IMR-90 (cell line): ENCODE measurements around the gene SAT1. TPM values are rescaled to one million over a fixed set of nuclear protein-coding genes. Genes with fewer than 3 reads are reported as not detected.

Source experiments
- ATAC-seq: fragments of 200-7000 bp; cut with Tn5 transposase; 2 replicates; pipeline ENCODE4 v1.9.1; 2020; ENCODE audit warnings: low read depth, mild to moderate bottlenecking, moderate library complexity
- BruUV-seq: library from RNA; stranded (reverse); fragments of 400-500 nt; replicated peaks from 2 replicates; lab custom pipeline; 2021; lab: Mats Ljungman, UMichigan
- CTCF ChIA-PET: fragments of 300-600 bp; formaldehyde crosslinking; extraction: SDS; loops from one replicate; lab custom pipeline; 2021; ENCODE audit warnings: antibody characterized with exemption; lab: Yijun Ruan, JAX
- POLR2A ChIA-PET: fragments of 300-600 bp; sonication (Branson Sonifier 250); formaldehyde crosslinking; loops from one replicate; lab custom pipeline; 2022; ENCODE audit warnings: antibody characterized with exemption; ENCODE audit not compliant: unreplicated experiment; lab: Charles Lee
- DNase-seq: peaks from one replicate; pipeline ENCODE4 v3.0.0; 2013
- H2AFZ ChIP-seq: replicated peaks from 2 replicates; pipeline ENCODE3; 2013; ENCODE audit warnings: low read length, mild to moderate bottlenecking; ENCODE audit not compliant: poor library complexity
- H2AK5ac ChIP-seq: 2 replicates; pipeline ENCODE4 v1.6.1; 2013; ENCODE audit warnings: low read depth, low read length, inconsistent platforms
- H2AK9ac ChIP-seq: replicated peaks from 2 replicates; pipeline ENCODE3; 2013; ENCODE audit warnings: mild to moderate bottlenecking, low read depth, low read length, moderate library complexity; ENCODE audit not compliant: poor library complexity
- H2BK120ac ChIP-seq: 2 replicates; pipeline ENCODE4 v1.6.1; 2013; ENCODE audit warnings: low read depth, low read length, inconsistent platforms
- H2BK15ac ChIP-seq: 3 replicates; pipeline ENCODE4 v1.6.1; 2013; ENCODE audit warnings: low read depth, low read length, inconsistent platforms
- H2BK20ac ChIP-seq: 2 replicates; pipeline ENCODE4 v1.6.1; 2013; ENCODE audit warnings: low read depth, mild to moderate bottlenecking, inconsistent platforms, low read length, moderate library complexity
- H2BK5ac ChIP-seq: 2 replicates; pipeline ENCODE4 v1.6.1; 2013; ENCODE audit warnings: mild to moderate bottlenecking, low read depth, low read length, inconsistent platforms; ENCODE audit not compliant: poor library complexity, severe bottlenecking
- H3K14ac ChIP-seq: replicated peaks from 2 replicates; pipeline ENCODE4 v1.6.1; 2013; ENCODE audit warnings: low read depth, low read length, inconsistent platforms
- H3K18ac ChIP-seq: 2 replicates; pipeline ENCODE4 v1.6.1; 2013; ENCODE audit warnings: low read depth, low read length, control low read depth
- H3K23ac ChIP-seq: 2 replicates; pipeline ENCODE4 v1.6.1; 2013; ENCODE audit warnings: low read depth, low read length, inconsistent platforms
- H3K27ac ChIP-seq: 2 replicates; pipeline ENCODE4 v1.5.1; 2013; ENCODE audit warnings: mild to moderate bottlenecking, control low read depth, low read length; ENCODE audit not compliant: insufficient read depth
- H3K27me3 ChIP-seq: 2 replicates; pipeline ENCODE4 v1.6.1; 2013; ENCODE audit warnings: low read length; ENCODE audit not compliant: control insufficient read depth, insufficient read depth
- H3K36me3 ChIP-seq: 2 replicates; pipeline ENCODE4 v1.6.1; 2013; ENCODE audit warnings: low read length, mixed read lengths; ENCODE audit not compliant: control insufficient read depth, insufficient read depth
- H3K4ac ChIP-seq: 2 replicates; pipeline ENCODE4 v1.6.1; 2013; ENCODE audit warnings: low read depth, low read length, inconsistent platforms
- H3K4me1 ChIP-seq: 2 replicates; pipeline ENCODE4 v1.6.1; 2013; ENCODE audit warnings: low read length, mixed read lengths; ENCODE audit not compliant: control insufficient read depth, insufficient read depth
- H3K4me2 ChIP-seq: 2 replicates; pipeline ENCODE4 v1.6.1; 2013; ENCODE audit warnings: low read depth, mild to moderate bottlenecking, control low read depth, low read length, moderate library complexity
- H3K4me3 ChIP-seq: 2 replicates; pipeline ENCODE4 v1.5.1; 2013; ENCODE audit warnings: low read depth, mild to moderate bottlenecking, control low read depth, low read length, moderate library complexity; ENCODE audit not compliant: insufficient read depth
- H3K56ac ChIP-seq: 2 replicates; pipeline ENCODE4 v1.6.1; 2013; ENCODE audit warnings: low read length, inconsistent platforms; ENCODE audit not compliant: insufficient read depth; ENCODE audit errors: extremely low read depth
- H3K79me1 ChIP-seq, 2 experiments: 2 replicates each; pipeline ENCODE4 v1.6.1; 2013; ENCODE audit warnings: low read length in 2 of 2, inconsistent platforms in 1 of 2, low read depth in 1 of 2
- H3K9ac ChIP-seq: 2 replicates; pipeline ENCODE4 v1.6.1; 2013; ENCODE audit warnings: low read depth, low read length, control low read depth
- H3K9me1 ChIP-seq: 2 replicates; pipeline ENCODE4 v1.6.1; 2013; ENCODE audit warnings: low read length, inconsistent platforms; ENCODE audit not compliant: insufficient read depth
- H3K9me3 ChIP-seq: 2 replicates; pipeline ENCODE4 v1.6.1; 2013; ENCODE audit warnings: low read length; ENCODE audit not compliant: control insufficient read depth, insufficient read depth
- H4K20me1 ChIP-seq: 2 replicates; pipeline ENCODE4 v1.6.1; 2013; ENCODE audit warnings: low read length, inconsistent platforms; ENCODE audit not compliant: insufficient read depth
- H4K5ac ChIP-seq: 2 replicates; pipeline ENCODE4 v1.6.1; 2013; ENCODE audit warnings: mild to moderate bottlenecking, low read depth, low read length, control low read depth
- H4K8ac ChIP-seq, 2 experiments: 2 replicates each; pipeline ENCODE4 v1.6.1; 2013; ENCODE audit warnings: low read depth in 2 of 2, low read length in 2 of 2, control low read depth in 1 of 2, inconsistent platforms in 1 of 2
- H4K91ac ChIP-seq: 2 replicates; pipeline ENCODE4 v1.6.1; 2013; ENCODE audit warnings: low read depth, low read length, inconsistent platforms; ENCODE audit not compliant: insufficient read depth
- CHD1 ChIP-seq: IDR thresholded peaks from 2 replicates; pipeline ENCODE4 v1.6.1; 2012; ENCODE audit warnings: low read depth, low read length, improper control_type of control experiment
- CTCF ChIP-seq: conservative IDR thresholded peaks from 2 replicates; pipeline ENCODE4 v1.5.1; 2012; ENCODE audit warnings: mild to moderate bottlenecking, low read depth, low read length, improper control_type of control experiment
- FOS ChIP-seq: fragments of 150-350 bp; IDR thresholded peaks from 2 replicates; pipeline ENCODE4 v1.6.1; 2016; ENCODE audit warnings: low read depth, low read length
- MXI1 ChIP-seq: IDR thresholded peaks from 2 replicates; pipeline ENCODE4 v1.6.1; 2012; ENCODE audit warnings: low read depth, mild to moderate bottlenecking, low read length, moderate library complexity, borderline replicate concordance
- NFE2L2 ChIP-seq: fragments of 150-350 bp; IDR thresholded peaks from 2 replicates; pipeline ENCODE4 v1.6.1; 2016; ENCODE audit warnings: low read depth, mild to moderate bottlenecking, low read length
- POLR2A ChIP-seq: IDR thresholded peaks from 2 replicates; pipeline ENCODE4 v1.6.1; 2012; ENCODE audit warnings: mild to moderate bottlenecking, low read depth, low read length
- RAD21 ChIP-seq: IDR thresholded peaks from 2 replicates; pipeline ENCODE4 v1.6.1; 2012; ENCODE audit warnings: low read length, improper control_type of control experiment
- RCOR1 ChIP-seq: IDR thresholded peaks from 2 replicates; pipeline ENCODE4 v1.6.1; 2012; ENCODE audit warnings: mild to moderate bottlenecking, low read length, improper control_type of control experiment; ENCODE audit not compliant: insufficient replicate concordance
- SMC3 ChIP-seq: fragments of 150-350 bp; IDR thresholded peaks from 2 replicates; pipeline ENCODE4 v1.6.1; 2016; ENCODE audit warnings: low read depth, mild to moderate bottlenecking, antibody characterized with exemption, low read length, moderate library complexity
- USF2 ChIP-seq: fragments of 150-350 bp; IDR thresholded peaks from 2 replicates; pipeline ENCODE4 v1.6.1; 2017; ENCODE audit warnings: mild to moderate bottlenecking, antibody characterized with exemption, low read length, low read depth
- WGBS, 2 experiments: methylation state at CpG; one replicate each; pipeline versions ENCODE4 v1.1.5 to v1.1.7; 2013; ENCODE audit warnings: missing lambda C conversion rate in 2 of 2; ENCODE audit not compliant: insufficient read length in 1 of 2; ENCODE audit errors: extremely low coverage in 2 of 2; 5-methylcytosine and 5-hydroxymethylcytosine counted together
- dilution Hi-C: fragments of 300-500 bp; cut with HindIII; formaldehyde crosslinking; loops from one replicate; pipeline ENCODE4 v1.14.3; 2018; ENCODE audit warnings: low sequenced_read_pairs; ENCODE audit not compliant: unreplicated experiment
- in situ Hi-C: fragments of 300-500 bp; cut with MboI; formaldehyde crosslinking; loops from 3 replicates; pipeline ENCODE4 v1.14.3; 2019; ENCODE audit warnings: low sequenced_read_pairs, inconsistent platforms, mixed read lengths
- intact Hi-C: fragments of 100-400 bp; cut with micrococcal nuclease; formaldehyde crosslinking; loops from 2 replicates; pipeline ENCODE4 v1.10.0; 2022
- polyA plus RNA-seq, 3 experiments: library from polyadenylated mRNA; depleted of rRNA; stranded (reverse); fragments of >200 nt; gene quantifications; 2 replicates each; pipeline ENCODE4 v1.2.3, GENCODE V29; 2012; ENCODE audit warnings: low replicate concordance in 1 of 3
- total RNA-seq: library from RNA; depleted of rRNA; stranded (reverse); fragments of >200 nt; gene quantifications from 2 replicates; pipeline ENCODE4 v1.2.3, GENCODE V29; 2012

SAT1 gene
- total and polyA plus RNA-seq, 2 of the 4 experiments (the other 2 are of a cell fraction), result 55.9 to 92.8 TPM

GRCh38 chrX:23764188-23764984 is 18.6 kb upstream of the SAT1 start:
- no peak for DNase-seq
- Histone ChIP-seq H3K4me2 (no peak overlapping the region), H2AK9ac (no peak overlapping the region), H3K27me3 (no peaks in the 10 kb centered on the region; the same call in 1 of the 2 replicates), H2BK15ac (no peak overlapping the region), H2AK5ac (no peak overlapping the region), H3K79me1 (no peaks in the 10 kb centered on the region), H4K91ac (no peak overlapping the region), H3K4ac (no peak overlapping the region), H3K9me3 (peaks cover 2% of the 10 kb centered on the region; the same call in 1 of the 2 replicates), H3K14ac (no peak overlapping the region), H4K5ac (no peak overlapping the region), H2BK5ac (no peak overlapping the region), H3K9ac (no peak overlapping the region), H2AFZ (no peak overlapping the region), H4K20me1 (no peaks in the 10 kb centered on the region), H3K27ac (no peak overlapping the region), H2BK20ac (no peak overlapping the region), H4K8ac (no peak overlapping the region), H3K36me3 (no peaks in the 10 kb centered on the region), H3K23ac (no peak overlapping the region), H3K4me1 (no peaks in the 10 kb centered on the region), H3K18ac (no peak overlapping the region), H2BK120ac (no peak overlapping the region), H3K9me1 (no peaks in the 10 kb centered on the region), H3K56ac (no peak overlapping the region), H3K4me3 (no peak overlapping the region)
- intact Hi-C loops (no loop called here), dilution Hi-C loops (no loop called here), in situ Hi-C loops (no loop called here)
- CTCF ChIA-PET, result no interaction called here
- POLR2A ChIA-PET, result no interaction called here
- no TSS peak for BruUV-seq
- WGBS, 2 experiments, result 67% methylated on average over 1 of the region's 4 CpGs; no CpG with 5 or more reads in 1 of the 2 experiments
- no peak for ATAC-seq
- TF ChIP-seq POLR2A (no peak), SMC3 (no peak), CHD1 (no peak), FOS (no peak), NFE2L2 (no peak), CTCF (no peak), RCOR1 (no peak), RAD21 (no peak), MXI1 (no peak), USF2 (no peak)
